HG02840 (cell line): ENCODE results near the gene TRPM3.
"Not testable (repeated sequence)": the region's sequence is repeated elsewhere in the genome, so short reads cannot be mapped to it uniquely, and the experiment has no call there.

Experiments
- ATAC-seq: cut with Tn5 transposase; IDR thresholded peaks from one replicate; pipeline ENCODE4 v1.9.1; 2021; ENCODE audit warnings: mild to moderate bottlenecking, moderate library complexity, moderate number of reproducible peaks; ENCODE audit not compliant: unreplicated experiment, low FRiP score

The TRPM3 gene

DNA sequence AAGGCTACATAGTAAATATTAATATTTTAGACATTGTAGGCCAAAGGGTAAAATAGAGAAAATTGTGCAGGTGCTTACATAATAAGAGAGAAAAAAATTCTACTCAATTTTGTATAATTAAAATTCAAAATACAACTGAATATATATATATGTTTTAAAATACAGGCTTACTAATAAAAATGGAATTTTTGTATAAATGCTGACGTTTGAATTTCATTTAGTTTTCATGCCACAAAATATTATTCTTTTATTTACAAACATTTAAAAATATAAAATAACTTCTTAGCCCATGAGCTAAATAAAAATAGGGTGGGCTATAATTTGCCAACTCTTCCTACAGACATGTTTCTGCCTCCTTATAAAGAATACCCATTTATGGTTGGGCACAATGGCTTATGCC lies 328.6 kb downstream of the TRPM3 start:
- no peak for ATAC-seq

DNA sequence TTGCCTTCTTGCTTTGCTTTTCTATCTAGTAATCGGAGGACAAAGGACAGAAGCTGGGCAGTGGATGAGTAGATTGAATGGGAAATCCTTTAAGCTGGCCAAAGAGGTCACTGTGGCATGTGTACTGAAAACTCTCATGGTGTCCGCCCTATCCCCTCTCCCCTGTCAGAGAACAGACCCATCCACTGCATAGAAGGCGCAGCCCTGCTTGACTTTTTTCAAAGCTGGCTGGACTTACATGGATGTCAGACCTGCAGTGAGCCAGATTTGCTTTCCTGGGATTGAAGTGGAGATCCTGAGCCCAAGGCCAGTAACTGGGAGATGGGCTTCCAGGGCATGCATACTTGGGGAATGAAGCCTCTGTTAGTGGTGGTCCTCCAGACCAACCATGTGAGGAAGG lies 329.5 kb downstream of the TRPM3 start:
- ATAC-seq: no peak

DNA sequence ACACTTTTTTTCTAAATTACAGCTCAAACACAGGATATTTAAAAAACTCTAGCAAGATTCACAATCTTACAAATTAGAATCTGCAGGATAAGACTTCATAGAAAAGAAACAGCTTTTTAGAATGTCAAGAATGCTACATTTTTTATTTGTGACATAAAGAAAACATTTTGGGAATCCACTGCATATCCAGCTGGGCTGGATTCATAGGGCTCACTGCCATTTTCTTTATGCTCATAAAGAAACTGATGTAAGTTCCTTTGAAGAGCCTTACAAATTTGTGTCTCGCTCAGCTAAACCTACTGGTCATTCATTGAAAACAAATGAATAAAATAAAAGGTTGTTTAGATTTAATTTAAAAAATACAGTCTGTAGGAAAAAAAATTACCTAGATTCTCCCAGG lies 332.3 kb downstream of the TRPM3 start:
- ATAC-seq: no peak

DNA sequence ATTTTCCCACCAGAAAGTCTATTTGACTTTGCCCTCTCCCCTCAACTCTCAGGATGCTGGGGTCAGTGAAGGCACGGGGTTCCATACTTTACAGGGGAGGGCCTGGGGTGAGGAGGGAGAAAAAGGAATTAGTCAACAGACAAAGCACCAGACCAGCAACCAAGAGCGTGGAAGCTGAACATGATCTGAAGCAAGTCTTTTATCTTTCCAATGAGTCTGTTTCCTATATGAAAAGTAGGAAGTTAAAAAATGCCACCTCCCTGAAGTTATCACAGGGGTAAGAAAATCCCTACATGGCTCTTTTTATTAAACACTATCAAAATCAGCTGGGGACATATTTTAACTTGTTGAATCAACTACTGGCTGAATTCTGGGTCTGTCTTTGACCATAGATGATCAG lies 337.0 kb downstream of the TRPM3 start:
- no peak for ATAC-seq

DNA sequence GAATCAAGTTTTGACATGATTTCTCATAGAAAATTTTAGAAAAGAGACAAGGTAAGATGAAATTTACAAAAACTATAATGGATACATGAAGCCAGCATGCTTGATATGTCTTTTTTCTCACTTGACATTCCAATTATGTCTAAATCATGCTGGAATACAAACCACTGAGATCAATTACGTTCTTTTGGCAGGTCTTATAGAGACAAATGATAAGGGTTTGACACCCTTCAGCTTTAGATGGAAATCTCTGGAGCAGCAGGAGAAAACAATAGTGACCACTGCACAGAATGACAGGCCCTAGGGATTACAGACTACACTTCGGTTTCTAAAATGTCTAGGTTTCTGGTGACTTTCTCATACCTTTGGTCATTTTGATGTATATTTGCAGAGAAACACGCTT lies 342.9 kb downstream of the TRPM3 start:
- ATAC-seq: no peak

DNA sequence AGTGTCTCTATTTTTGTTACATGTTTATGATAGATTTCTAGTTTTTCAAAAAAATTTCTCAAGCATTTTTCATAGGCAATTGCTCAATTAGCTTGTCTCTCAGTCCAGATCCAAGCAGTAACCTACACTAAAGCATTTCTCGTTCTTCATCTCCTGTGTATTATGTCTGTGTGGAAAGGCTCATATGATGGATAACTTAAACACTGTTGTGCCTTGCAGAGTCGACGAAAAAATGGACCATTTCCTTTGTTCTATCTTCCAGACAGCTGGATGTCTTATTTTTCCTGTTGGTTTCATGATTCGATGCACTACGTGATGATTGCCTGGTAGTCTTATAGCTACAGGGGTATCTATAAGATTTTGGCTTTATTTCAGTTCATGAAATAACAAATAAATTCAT lies 347.8 kb downstream of the TRPM3 start:
- ATAC-seq: no peak

DNA sequence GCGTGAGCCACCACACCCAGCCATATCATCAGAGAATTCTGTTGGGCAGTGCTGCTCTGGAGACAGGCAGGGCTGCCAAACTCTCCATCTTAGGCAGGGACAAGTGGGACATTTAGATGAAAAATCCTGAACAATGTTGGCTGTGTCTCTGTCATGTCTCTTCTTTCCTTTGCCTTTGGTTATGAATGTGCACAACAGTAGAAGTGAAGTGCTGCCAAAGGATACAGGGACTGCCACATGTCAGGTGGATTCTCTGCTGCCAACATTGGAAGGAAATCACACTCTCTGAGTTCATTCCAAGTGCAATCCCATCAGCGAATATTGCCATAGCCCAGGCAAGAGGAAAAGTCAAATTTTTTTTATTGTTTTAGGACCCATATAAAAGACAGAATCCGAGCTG lies 348.8 kb downstream of the TRPM3 start:
- ATAC-seq: no peak

DNA sequence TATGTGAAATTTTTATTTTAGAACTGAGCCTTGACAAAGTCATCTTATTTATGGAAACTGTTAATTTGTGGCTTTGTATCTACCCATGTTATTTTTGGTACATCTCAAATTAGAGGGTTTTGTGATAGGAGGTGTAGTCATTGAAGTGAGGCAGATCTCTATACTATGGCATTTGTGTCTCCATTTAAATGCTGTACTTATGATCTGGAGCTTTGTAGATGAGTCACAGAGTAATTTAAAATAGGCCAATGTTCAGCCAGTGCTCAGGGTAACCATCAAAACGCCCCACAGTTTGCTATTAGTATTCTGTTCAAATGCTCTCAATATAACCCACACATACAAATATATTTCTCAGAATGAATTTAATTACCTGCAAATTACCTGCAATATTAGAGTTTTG lies 355.5 kb downstream of the TRPM3 start:
- no peak for ATAC-seq

DNA sequence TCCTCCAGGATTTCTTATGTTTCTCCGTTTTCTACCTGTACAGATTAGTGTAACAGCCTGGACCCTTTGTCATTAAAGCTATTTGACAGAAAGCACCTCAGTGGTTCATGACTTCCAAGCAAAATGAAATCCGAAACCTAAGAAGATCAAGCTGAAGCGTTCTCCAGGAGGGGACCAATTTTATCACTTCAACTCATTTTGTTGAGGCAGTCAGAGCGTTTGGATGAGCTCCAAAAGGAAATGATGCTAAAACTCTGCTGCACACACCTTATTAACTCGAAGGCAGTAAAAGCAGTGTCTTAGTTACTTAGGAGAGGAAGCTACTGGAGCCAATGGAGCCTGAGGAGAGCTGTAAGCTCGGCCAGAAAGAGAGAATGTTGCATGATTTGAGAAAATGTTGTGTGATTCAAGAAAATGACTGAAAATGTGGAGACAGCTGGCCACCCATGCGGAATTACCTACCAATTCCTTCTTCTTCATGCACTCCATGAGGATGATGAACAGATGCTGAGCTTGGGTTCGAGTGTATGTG lies 360.2 kb downstream of the TRPM3 start:
- ATAC-seq: no peak

DNA sequence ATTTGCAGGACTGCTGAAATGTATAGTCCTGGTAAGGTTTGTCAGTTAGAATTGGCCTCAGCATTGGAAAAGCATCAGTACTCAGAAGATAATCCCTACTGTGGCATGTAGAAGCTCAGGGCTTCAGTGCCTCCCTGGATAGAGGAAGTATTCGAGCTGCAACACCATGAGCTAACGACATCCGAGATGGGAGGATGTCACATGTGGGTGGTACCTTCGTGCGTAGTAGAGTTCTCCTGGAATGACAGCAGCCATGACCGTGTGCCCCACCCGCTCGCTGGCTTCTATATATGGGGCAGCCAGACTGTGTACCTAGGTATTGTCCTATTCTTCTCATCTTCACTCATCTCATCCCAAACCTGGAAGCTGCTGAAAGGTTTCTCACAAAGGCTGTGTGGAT lies 361.2 kb downstream of the TRPM3 start:
- ATAC-seq: no peak

DNA sequence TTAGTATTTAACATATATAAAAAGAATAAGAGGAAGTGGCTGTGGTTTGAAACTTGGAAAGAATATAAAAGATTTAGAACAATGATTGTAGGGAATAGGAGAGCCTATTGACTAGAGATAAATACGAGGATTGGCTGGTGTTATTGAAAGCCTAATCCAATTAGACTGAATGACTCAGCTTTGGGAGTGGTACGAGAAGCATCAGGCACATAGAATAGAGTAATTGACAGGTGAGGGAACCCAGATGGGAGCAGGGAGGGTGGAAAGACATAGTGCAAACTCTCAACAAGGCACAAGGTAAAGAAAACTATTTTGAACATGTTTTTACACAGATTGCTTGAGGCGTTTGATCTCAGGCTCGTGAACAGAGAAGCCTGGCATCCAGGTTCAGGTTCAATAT lies 368.1 kb downstream of the TRPM3 start:
- no peak for ATAC-seq

DNA sequence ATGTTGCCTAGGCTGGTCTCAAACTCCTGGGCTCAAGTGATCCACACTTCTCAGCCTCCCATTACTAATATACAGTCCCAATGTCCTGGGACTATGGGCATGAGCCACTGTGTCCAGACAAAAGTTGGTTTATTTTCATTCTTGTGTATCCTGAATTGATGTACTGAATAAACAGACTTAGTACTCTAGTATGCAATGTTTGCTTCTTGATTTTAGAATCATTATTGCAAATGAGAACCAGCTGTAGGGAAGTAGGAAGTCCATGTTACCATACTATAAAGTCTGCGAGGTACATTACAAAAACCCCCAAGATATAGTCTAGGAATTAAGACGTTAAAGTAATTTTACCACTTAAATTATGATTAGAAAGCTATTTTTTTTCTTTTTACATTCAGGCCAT lies 372.4 kb downstream of the TRPM3 start:
- ATAC-seq: no peak

DNA sequence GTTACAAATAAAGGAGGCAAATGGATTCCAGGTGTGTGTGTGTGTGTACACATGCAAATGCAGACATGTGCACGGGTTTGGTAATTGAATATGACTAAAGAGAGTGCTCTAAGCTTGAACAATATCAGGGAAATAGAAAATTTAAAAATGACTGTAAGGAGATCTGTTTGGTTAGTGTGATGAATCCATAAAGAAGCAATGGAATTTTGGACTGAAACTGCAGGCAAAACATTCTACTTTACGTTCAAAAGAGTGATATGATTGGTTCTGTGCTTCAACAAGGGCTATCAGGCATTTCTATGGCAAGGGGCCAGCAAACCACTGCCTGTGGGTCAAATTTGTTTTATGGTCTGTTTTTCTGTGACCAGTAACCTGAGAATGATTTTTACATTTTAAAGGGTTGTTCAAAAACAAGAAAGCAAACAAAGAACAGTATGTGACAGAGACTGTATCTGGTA lies 374.1 kb downstream of the TRPM3 start:
- ATAC-seq: no peak

DNA sequence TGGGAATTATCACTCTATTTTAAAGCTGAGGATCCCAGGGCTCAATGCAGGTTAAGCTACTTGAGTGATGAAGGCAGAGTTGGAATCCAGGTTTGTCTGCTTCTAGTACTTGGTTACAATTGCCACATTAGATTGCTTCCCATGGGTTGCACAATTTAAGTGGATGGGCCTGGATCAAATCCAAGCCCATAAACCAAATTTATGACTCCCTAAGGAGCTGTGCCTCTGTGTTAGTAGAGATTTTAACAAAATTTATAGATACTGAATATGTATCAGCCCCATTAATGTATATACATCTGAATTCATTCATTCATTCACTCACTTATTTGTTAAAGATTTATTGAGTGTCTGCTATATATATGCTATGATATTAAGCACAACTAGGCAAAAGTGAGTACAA lies 374.7 kb downstream of the TRPM3 start:
- ATAC-seq: no peak

DNA sequence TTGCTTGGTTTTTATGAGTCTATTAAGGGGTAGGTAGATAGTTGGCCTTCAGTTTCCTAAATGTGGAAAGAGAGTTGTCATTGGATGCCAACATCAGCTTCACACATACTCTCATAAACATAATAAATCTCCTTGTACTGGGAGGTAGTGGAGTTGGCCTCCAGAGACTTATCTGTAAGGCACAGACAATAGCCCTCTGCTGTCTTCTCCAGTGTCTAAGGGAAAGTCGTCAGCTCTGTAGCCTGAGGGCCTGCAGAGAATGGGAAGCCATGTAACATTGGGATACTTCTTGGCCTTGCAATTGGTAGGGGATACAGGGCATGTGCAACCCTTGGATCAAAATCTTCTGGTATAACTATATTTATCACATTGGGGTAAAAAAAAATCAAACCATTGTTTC lies 375.1 kb downstream of the TRPM3 start:
- no peak for ATAC-seq

DNA sequence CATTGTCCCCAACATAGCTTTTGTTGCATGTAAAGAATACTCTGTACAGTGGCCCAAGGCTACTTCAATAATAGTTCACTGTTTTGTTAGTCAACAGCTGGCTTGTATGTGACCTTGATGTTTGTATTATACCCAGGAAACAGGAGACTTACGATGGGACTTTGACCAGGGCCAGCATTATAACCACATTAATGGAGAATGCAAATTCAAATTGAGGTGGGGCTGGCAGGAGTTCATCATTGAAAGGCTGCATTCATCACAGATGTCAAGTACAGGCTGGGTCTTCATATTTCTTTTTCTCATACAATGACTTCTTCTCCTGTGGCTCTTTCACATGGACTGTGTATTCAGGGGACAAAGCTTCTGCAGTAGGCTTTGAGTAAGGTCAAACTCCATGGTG lies 396.6 kb downstream of the TRPM3 start:
- ATAC-seq: not testable (repeated sequence)

DNA sequence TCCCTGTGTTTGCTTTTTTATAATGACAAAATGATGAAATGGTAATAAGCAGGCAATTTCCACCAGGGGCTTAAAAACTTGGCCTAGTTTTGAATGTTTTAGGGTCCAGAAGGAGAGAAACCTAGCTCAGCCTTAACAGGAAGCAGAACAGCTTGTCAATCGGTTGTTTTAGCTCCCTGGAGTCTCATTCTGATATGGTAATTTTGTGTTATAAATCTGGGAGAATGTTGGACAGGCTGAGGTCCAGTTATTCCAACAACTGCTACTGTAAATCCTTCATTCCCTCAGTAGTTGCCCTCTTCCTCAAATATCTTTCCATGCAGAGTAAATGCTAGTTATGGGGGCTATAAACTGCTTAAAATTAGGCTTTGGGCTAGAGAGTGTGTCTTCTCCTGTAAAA lies 397.4 kb downstream of the TRPM3 start:
- not testable (repeated sequence) for ATAC-seq

DNA sequence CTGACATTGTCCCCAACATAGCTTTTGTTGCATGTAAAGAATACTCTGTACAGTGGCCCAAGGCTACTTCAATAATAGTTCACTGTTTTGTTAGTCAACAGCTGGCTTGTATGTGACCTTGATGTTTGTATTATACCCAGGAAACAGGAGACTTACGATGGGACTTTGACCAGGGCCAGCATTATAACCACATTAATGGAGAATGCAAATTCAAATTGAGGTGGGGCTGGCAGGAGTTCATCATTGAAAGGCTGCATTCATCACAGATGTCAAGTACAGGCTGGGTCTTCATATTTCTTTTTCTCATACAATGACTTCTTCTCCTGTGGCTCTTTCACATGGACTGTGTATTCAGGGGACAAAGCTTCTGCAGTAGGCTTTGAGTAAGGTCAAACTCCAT lies 414.6 kb downstream of the TRPM3 start:
- ATAC-seq: not testable (repeated sequence)

DNA sequence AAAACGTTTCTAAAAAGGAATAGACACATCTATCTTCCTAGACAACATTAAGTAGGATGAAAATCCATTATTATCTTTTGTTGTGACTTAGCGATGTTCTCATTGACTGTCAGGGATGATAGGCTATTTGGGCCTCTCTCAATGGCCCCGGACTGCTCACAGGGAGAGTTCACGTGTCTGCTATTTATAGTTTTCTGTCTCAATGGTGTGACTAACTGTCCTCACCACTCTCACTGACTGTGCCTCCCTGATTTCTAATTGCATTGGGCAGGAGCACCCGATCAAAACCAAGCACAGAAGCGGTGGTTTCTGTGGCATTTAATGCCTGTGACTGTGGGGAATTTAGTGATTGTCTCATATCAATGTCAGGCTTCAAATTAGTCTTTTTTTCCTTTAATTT lies 420.3 kb downstream of the TRPM3 start:
- ATAC-seq: no peak

DNA sequence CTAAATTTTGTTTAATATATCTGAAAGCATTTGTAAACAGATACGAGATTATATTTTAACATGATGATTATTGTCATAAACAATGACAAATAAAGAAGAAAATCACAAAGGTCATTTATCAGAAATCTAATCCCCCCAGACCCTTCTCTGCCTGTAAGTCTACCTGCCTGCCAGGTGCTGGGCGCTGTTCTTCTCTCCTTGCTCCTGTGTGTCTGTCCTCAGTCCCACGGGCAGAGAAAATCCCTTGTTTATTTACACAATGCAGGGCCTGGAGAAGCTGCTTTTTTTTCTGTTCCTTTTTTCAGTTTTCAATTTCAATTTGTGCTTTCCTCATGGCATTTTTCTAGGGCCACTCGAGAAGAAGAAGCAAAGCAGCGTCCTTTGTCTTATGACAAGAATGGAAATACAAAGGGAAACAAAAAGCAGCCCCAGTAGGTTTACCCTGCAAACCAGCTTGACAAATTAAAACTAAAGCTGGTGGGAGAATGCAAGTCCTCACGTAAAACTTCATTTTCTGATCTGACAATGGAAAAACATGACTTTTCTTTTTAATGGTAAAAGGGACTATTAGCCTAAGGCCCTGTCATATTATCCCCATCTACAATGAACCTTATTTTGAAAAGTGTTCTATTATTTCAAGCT lies 424.6 kb downstream of the TRPM3 start:
- no peak for ATAC-seq

DNA sequence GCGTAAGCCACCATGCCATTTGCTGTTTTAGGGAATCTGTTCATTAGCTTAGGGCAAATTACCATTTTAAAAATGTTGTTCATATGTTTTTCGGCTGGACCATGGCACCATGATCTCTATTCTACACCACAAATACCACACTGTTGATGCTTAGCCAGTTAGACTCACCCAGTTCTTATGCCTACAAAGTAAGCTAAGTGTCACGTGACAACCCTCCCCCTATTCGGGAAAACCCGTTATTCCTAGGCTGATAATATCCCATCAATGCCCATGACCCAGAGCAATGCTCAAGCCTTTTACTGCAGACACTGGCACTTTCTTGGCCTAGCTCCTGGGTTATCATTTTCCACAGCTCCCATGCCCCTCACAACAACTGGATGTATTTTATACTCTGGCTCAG lies 426.7 kb downstream of the TRPM3 start:
- no peak for ATAC-seq

DNA sequence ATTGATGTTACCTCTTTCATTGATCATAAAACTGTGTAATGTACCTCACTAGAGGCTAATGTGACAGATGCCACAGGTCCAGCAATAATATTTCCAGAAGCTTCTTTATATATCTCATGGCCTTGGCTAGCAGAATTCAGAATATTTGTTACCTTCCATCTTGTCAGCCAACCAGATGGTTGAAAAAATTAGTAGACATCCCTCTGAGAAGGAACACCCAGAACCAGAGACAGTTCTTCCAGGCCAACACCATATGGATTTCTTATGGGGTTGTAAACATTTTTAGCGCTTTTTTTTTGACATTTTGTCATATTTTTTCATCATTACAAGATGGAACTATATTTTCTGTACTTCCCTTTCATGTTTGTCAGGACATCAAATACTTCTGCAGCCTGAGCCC lies 428.2 kb downstream of the TRPM3 start:
- no peak for ATAC-seq

DNA sequence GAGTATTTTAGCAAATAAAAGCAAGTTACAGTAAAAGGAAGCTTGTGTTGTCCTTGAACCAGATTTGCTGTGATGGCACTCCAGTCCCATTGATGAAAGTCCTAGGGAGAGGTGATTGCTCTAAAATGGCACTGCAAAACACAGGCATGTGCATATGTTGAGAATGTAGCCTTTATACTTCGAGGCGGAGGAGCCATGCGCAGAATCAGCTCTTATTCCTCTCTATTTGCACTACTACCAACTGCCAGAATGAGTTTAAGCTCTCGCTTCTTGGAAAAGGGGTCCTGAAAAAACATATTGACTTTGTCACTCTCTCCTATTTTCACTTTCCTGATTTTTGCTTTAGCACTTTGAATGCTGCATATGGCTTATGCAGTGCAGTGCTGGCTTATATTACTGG lies 429.0 kb downstream of the TRPM3 start:
- ATAC-seq: no peak
